HG03469 (cell line): Measurements from ENCODE around the gene ECM1.

Experiments
- ATAC-seq: cut with Tn5 transposase; IDR thresholded peaks from one replicate; pipeline ENCODE4 v1.9.1; 2021; ENCODE audit warnings: mild to moderate bottlenecking, moderate library complexity, moderate number of reproducible peaks; ENCODE audit not compliant: unreplicated experiment

ECM1 gene

GRCh38 chr1:150507912-150508864 is at the start of gene ECM1:
ECM1 (plus strand) TSS chr1:150508109; CDS start chr1:150508210, 101 bp downstream.
- ATAC-seq, result no peak

GRCh38 chr1:150464422-150464826 is 43.5 kb upstream of the ECM1 start:
- no peak for ATAC-seq

GRCh38 chr1:150466964-150467363 is 40.9 kb upstream of the ECM1 start:
- no peak for ATAC-seq

GRCh38 chr1:150469291-150469690 is 38.6 kb upstream of the ECM1 start:
- ATAC-seq, result no peak

- ATAC-seq, result no peak
Observed at GRCh38 chr1:150472601-150473200, 35.2 kb upstream of the ECM1 start.

GRCh38 chr1:150473659-150474058 is 34.2 kb upstream of the ECM1 start:
- no peak for ATAC-seq

GRCh38 chr1:150474869-150475268 is 33.0 kb upstream of the ECM1 start:
- no peak for ATAC-seq

- no peak for ATAC-seq
Observed at GRCh38 chr1:150476754-150477153, 31.2 kb upstream of the ECM1 start.

- no peak for ATAC-seq
Observed at GRCh38 chr1:150477320-150477719, 30.6 kb upstream of the ECM1 start.

GRCh38 chr1:150477733-150478132 is 30.2 kb upstream of the ECM1 start:
- ATAC-seq, result no peak

GRCh38 chr1:150479370-150479769 is 28.5 kb upstream of the ECM1 start:
- no peak for ATAC-seq

- ATAC-seq, result no peak
Observed at GRCh38 chr1:150479927-150480352, 28.0 kb upstream of the ECM1 start.

- ATAC-seq, result no peak
Observed at GRCh38 chr1:150484431-150484830, 23.5 kb upstream of the ECM1 start.

GRCh38 chr1:150484861-150485260 is 23.0 kb upstream of the ECM1 start:
- ATAC-seq, result no peak

GRCh38 chr1:150486966-150487762 is 20.7 kb upstream of the ECM1 start, which contains the start of gene TARS2:
TARS2 (plus strand) TSS chr1:150487419; CDS start chr1:150487451, 32 bp downstream.
- ATAC-seq, result peak; percentile 96

GRCh38 chr1:150487763-150488115 is 20.2 kb upstream of the ECM1 start:
- no peak for ATAC-seq

- ATAC-seq, result no peak
Observed at GRCh38 chr1:150493175-150493574, 14.7 kb upstream of the ECM1 start.

- no peak for ATAC-seq
Observed at GRCh38 chr1:150498342-150498741, 9.6 kb upstream of the ECM1 start.

- no peak for ATAC-seq
Observed at GRCh38 chr1:150505431-150505830, 2.5 kb upstream of the ECM1 start.

- ATAC-seq, result no peak
Observed at GRCh38 chr1:150508982-150509381, 1.1 kb downstream of the ECM1 start.

- no peak for ATAC-seq
Observed at GRCh38 chr1:150511551-150511950, 3.6 kb downstream of the ECM1 start.
